ENCODE data around the gene DMRTC1.
"Not testable (repeated sequence)": the region's sequence is repeated elsewhere in the genome, so short reads cannot be mapped to it uniquely, and the experiment has no call there.

The DMRTC1 gene

GRCh38 chrX:72943819-72944169, at the start of gene DMRTC1:
Gene DMRTC1, minus strand, starts transcription at chrX:72943837. Its CDS starts 68,143 bp downstream, at chrX:72875694.
- DNase-seq = not testable (repeated sequence)

GRCh38 chrX:72980894-72981469, 37.3 kb upstream of the DMRTC1 start:
- DNase-seq = not testable (repeated sequence)

GRCh38 chrX:72974885-72975284, 31.2 kb upstream of the DMRTC1 start:
- not testable (repeated sequence) for DNase-seq

- not testable (repeated sequence) for DNase-seq
Measured at GRCh38 chrX:72971859-72972258, 28.2 kb upstream of the DMRTC1 start.

- not testable (repeated sequence) for DNase-seq
Measured at GRCh38 chrX:72959971-72960370, 16.3 kb upstream of the DMRTC1 start.

- not testable (repeated sequence) for DNase-seq
Measured at GRCh38 chrX:72943035-72943818, 410 bp downstream of the DMRTC1 start.

GRCh38 chrX:72942272-72942671, 1.4 kb downstream of the DMRTC1 start:
- DNase-seq = not testable (repeated sequence)

GRCh38 chrX:72937906-72938305, 5.7 kb downstream of the DMRTC1 start, which contains the start of gene FAM236A:
Gene FAM236A, plus strand, starts transcription at chrX:72938206. Its CDS starts 57 bp downstream, at chrX:72938263.
- DNase-seq = not testable (repeated sequence)

- not testable (repeated sequence) for DNase-seq
Measured at GRCh38 chrX:72936882-72937455, 6.7 kb downstream of the DMRTC1 start.

GRCh38 chrX:72936455-72936854, 7.2 kb downstream of the DMRTC1 start:
- not testable (repeated sequence) for DNase-seq

- not testable (repeated sequence) for DNase-seq
Measured at GRCh38 chrX:72932283-72932682, 11.4 kb downstream of the DMRTC1 start.

GRCh38 chrX:72916096-72916495, 27.5 kb downstream of the DMRTC1 start:
- DNase-seq = not testable (repeated sequence)

GRCh38 chrX:72912315-72912714, 31.3 kb downstream of the DMRTC1 start, which contains the start of gene FAM236C:
Gene FAM236C, plus strand, starts transcription at chrX:72912615. Its CDS starts 100 bp downstream, at chrX:72912715.
- DNase-seq = not testable (repeated sequence)

- DNase-seq = not testable (repeated sequence)
Measured at GRCh38 chrX:72889740-72890139, 53.9 kb downstream of the DMRTC1 start.

GRCh38 chrX:72882898-72883297, 60.7 kb downstream of the DMRTC1 start:
- not testable (repeated sequence) for DNase-seq

GRCh38 chrX:72837532-72837931, 106.1 kb downstream of the DMRTC1 start:
- DNase-seq = not testable (repeated sequence)

GRCh38 chrX:72830701-72831100, 112.9 kb downstream of the DMRTC1 start:
- DNase-seq = not testable (repeated sequence)

All from nucleus accumbens (tissue), 56 donors.